Measurements from ENCODE around the gene AGBL4.

GRCh38 chr1:48488721-48489120, 1535.0 kb downstream of the AGBL4 start:
- no peak for TF ChIP-seq CTCF (conservative IDR thresholded peaks at IDR 0.05 in 1 of 2, IDR thresholded peaks at IDR 0.05 in 1 of 2; ENCODE audit: extremely low read depth in 1 of 2, insufficient read depth in 1 of 2, low read depth in 1 of 2, low read length in 2 of 2)
- TF ChIP-seq EZH2 (IDR thresholded peaks at IDR 0.05; ENCODE audit: borderline replicate concordance, low read length), result no peak

Measured in mammary epithelial cell (primary cell).